ENCODE measurements around the gene NDUFA12.

The NDUFA12 gene

DNA sequence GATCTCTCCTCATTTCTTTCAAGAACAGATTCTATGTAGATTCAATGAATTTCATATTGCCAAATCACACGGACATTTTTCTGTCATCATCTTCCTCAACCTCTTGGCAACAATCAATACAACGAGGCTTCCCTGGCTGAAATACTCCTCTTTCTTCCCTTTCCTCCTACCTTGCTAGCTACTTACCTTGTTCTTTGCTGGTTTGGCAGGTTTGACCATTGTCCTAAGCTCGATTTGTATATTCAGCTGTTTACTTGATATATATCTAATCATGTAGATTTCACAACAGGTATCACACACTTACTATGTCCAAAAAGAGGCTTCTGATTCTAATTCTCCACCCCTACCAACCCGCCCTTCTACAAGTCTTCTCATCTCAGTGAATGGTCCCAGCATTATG, 23.6 kb downstream of the NDUFA12 start:
- DNase-seq: no peak

DNA sequence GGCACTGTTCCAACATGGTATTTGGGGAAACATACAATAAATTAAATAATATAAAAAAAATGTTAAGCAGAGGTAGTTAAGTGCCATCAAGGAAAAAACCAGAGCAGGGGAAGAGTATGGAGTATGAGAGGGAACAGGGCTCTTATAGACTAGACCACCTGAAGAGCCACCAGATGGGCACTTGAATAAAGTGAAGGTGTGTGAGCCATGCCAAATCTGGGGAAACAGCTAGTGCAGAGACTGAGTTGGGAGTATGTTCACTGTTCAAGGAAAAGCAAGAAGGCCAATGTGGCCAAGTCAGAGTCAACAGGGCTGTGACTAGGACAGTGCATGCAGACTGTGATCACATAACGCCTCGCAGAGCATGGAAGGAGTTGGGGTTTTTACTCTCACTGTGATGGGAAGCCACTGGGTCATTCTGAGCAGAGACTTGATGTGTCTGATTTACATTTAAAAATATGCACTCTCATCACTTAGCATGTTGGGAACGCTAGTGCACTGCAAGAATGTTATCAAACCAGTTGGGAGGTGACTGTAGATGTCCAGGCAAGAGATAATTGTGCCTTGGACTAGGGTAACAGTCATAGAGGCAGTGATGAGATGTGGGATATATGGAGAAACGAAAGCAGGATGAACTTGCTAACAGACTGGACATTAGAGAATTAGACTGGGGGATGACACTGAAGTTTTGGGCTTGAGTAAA, 25.6 kb downstream of the NDUFA12 start:
- no peak for DNase-seq

DNA sequence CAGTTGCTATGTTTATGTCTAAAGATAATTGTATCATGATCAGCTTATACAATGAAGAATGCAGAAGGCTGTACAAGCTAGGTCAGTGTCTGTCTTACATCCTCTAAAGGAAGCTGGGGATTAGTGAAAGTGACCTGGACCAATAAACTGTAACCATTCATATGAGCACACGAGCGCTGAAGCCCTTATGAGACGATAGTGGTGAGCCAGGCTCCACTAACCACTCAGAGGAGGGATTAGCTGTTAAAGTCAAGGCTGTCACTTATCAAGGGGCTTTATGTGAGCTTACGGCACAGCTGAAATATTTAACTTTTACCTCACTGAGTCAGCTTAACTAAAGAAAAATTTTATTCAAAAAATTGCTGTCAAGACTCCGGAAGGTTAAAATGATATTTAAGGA, 30.3 kb downstream of the NDUFA12 start:
- no peak for DNase-seq

DNA sequence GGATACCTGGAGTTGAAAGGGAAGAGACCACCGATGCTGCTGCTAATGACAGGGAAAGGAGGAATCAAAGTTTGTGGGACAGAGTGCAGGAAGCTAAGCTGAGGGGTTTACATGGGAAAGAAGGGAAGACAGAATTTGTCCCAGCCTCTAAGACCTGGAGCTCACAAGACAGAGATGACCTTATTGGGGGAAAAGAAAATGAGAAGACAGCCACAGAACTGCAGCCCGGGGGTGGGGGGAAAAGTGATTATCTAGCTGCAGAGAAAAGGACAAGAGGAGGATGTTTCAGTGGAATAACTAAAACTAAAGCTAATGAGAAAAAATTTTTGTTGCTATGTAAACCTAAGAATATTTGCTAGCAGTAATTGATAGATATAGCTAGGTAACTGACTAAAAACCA, 30.7 kb downstream of the NDUFA12 start:
- no peak for DNase-seq

DNA sequence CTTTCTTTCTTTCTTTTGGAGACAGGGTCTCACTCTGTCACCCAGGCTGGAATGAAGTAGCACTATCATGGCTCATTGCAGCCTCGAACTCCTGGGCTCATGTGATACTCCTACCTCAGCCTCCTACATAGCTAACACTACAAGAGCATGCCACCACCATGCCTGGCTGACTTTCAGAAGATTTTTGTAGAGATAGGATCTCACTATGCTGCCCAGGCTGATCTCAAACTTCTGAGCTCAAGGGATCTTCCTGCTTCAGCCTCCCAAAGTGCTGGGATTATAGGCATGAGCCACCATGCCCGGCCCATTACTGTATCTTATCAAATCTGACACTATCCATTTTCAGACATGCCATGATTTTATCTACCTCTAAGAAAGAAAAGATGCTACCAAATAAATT, 31.6 kb downstream of the NDUFA12 start:
- no peak for DNase-seq

DNA sequence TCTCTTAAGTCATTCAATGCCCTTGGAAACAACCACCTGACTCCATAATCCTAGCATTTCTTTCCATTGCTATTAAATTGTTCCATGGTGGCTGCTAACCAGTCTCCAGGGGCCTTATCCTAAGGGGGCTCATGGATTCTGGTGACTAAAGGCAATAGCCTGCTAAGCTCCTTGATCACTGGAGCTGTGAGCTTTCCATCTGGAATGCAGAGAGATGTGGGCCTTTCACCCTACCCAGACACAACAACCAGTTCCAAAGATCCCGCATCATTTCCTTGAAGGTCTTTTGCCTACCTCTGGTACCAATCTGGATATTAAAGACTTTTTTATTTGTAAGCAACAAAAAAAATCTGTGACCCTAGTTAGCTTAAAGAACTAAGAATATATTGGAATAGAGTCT, 32.9 kb downstream of the NDUFA12 start:
- DNase-seq: no peak

DNA sequence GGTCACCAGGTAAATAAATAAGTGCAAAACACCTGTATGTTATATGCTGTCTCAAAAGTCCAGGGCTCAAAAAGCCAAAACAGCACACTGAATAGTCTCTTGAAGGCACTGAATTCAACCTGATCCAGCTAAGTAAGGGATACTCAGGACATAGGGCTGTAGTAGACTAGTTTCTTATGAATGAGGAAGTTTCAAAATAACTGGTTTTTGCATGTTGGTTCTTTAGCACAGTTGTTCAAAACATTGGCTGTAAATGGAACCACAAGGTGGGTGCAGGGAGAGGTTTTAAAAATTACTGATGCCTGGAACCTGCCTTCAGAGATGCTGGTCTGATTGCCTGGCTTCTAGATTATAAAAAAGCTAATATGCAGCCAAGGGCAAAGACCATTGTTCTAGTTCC, 34.1 kb downstream of the NDUFA12 start:
- DNase-seq: no peak

DNA sequence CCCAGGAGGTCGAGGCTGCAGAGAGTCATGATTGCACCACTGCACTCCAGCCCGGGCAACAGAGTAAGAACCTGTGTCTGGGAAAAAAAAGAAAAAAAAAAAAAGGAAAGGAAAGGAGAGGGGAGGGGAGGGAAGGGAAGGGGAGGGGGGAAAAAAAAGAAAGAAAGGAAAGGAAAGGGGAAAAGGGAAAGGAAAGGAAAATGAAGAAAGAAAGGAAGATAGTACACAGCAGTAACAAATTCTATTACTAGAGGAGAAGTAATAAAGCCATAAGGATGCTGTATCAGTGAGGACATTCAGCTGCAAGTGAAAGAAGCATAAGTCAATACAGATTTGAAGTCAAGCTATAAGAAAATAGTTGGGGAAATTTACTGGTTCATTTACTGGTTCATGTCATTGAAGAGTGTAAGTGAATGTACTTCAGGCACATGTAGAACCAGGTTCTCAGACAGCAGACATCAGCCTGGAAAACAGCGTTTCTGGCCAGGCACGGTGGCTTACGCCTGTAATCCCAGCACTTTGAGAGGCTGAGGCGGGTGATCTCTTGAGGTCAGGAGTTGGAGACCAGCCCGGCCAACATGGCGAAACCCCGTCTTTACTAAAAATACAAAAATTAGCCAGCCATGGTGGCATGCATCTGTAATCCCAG, 37.4 kb downstream of the NDUFA12 start:
- no peak for DNase-seq

DNA sequence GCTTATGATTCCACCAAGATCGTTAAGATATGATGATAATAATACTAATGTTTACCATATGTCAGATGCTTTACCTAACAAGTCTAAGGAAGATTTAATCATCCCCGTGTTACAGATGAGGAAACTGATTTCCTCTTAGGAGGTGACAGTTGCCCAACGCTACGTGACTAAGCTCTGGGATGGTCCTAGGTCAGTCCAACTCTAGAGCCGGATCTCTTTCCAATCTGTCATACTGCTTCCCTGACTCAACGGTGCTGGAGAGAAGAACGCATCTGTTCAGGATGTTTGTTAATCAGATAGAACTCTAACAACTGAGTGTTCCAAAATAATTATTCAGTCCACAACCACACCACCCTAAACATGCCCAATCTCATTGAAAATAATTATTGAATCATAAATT, 39.8 kb downstream of the NDUFA12 start:
- DNase-seq: no peak

DNA sequence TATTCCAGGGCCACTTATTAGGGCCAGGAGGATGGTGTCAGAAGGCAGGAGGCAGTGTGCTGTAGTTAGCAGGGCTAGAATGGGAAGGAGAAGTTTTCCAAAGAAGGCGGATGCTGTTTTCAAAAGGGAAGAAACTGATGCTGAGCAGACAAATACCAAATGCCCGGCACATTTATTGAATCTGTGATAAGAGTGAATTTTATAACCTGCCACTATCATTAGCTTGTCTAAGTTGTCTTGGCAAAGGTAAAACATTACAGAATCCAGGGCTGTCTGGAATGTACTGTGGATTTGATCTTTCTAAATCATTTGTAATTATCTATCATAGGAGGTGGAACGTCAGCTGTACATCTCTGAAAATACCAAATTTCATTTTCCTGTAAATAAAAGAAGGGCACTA, 40.8 kb downstream of the NDUFA12 start:
- DNase-seq: no peak

DNA sequence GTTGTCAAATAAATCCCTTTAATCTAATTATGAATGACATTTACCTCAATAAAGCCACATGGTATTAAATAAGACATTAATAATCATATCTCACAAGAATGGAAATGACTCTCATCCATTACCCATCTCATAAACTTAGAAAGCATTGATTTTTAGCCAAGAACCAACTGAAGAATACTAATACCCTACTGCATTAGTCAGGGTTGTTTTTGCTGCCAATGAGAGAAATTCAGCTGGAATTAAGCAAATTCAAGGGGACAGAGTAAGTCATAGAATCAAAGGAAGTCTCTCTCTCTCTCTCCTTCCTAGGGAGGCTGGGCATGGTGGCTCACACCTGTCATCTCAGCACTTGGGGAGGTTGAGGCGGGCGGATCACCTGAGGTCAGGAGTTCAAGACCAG, 41.6 kb downstream of the NDUFA12 start:
- no peak for DNase-seq

DNA sequence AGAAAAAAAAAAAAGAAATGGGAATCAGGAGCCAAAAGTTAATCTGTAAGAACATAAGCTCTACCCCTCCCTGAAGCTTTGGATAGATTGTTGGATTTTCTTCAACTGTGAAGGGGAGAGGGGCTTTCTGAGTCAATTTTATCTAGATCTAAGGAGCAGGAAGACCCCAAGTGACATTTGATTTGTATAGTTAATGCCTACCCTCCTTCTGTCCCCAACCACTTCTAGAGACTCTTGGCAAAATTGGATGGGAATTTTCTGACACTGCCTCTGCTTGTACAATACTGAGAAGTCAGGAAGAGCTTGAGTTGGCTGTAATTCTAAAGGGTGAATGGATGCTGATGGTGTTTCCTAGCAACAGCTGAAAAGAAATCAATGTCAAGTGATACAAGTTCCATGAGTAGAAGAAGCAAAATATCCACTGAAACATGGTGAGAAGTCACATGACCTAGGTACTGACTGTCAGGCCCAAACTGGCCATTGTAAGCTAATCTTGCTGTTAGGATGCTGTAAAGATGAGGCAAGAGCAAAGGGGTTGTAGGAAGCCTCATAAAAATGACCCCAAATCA, 42.2 kb downstream of the NDUFA12 start:
- no peak for DNase-seq

DNA sequence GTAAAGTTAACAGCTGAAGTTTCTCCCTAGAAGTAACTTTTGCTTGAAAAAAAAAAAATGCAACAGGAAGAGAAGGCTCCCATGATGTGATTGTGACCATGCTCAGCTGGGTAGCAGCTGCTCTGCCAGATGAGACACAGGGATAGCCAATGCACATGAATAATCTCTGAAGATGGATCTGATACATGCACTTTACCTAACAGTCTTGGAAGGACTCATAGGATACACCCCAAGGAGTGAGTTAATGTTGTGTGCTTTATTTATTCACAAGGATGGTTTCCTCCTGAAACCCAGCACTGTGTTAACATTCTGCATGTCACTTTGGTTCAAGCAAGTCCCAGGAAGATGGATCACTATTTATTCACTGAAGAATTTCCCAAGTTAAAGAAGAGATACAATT, 46.5 kb downstream of the NDUFA12 start:
- no peak for DNase-seq

DNA sequence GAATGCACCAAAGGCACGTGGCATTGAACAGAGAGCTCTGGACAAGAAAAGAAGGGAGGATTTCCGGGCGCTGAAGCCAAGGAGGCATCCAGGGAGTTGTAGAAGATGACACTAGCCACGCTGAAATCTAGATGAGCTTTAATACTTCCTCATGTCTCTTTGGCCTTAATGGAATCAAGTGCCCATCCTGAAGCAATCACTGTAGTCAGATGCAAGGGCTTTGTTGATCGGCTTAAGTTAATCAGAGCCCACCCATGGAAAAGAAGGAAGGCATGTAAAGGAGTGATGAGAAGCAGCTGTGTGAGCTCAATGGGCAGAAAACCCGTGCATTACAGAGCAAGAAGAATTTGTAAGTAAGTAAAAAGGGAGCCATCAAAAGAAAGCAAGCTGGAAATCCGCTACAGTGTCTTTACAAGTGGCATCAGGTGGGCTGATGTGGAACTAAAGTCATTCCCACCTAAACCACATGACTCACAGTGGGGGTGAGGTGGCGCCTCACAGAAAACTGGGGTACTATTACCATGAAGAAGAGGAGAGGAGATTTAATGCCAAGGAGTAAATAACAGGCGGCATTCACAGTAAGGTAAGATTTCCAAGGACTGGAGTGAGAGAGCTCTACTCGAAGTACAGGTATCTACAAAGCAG, 48.4 kb downstream of the NDUFA12 start:
- no peak for DNase-seq

DNA sequence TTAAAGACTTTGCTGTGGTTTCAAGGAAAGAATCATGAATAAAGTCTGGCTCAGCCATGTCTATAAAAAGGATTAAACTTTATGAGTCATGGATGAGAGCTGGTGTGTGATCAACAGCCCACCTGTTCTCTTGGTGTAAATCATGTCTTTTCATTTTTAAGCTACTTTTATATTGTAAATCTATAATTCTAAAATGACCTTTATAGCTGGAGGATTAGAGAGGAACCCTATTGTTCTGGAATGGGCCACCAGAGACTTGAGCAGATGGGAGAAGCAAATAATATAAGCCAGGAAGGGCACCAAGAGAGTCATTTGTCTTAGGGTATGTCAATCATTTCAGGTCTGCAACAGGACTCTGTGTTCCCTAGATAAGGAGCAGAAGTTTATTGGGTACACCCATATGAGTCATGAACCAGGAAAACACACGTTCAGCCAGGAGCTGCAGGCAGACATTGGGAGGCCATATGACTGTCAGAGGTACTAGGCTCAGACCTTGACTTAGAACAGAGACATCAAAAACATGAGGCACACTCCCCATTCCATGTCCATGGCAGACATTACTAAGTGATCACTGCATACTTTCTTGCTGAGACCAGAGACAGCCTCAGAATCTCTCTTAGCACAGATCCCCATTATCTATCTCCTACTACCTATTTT, 49.3 kb downstream of the NDUFA12 start:
- DNase-seq: no peak

DNA sequence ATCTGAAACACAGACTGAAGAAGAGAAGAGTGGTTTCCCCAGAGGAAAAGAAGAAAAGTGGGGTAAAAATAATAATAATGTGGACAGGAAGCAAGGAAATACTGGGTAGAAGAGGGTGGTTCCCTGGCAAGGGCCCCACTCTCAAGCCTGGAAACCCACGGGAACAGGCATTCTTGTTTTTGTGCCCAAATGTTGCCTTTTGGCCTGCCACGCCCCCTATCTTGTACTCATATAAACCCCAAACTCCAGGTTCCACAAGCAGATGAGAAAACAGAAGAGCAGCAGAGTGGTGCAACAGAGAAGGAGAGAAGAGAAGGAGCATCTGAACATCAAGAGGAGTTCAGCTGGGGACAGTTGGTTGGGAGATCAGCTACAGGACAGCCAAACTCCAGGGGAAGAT, 51.2 kb downstream of the NDUFA12 start:
- no peak for DNase-seq

DNA sequence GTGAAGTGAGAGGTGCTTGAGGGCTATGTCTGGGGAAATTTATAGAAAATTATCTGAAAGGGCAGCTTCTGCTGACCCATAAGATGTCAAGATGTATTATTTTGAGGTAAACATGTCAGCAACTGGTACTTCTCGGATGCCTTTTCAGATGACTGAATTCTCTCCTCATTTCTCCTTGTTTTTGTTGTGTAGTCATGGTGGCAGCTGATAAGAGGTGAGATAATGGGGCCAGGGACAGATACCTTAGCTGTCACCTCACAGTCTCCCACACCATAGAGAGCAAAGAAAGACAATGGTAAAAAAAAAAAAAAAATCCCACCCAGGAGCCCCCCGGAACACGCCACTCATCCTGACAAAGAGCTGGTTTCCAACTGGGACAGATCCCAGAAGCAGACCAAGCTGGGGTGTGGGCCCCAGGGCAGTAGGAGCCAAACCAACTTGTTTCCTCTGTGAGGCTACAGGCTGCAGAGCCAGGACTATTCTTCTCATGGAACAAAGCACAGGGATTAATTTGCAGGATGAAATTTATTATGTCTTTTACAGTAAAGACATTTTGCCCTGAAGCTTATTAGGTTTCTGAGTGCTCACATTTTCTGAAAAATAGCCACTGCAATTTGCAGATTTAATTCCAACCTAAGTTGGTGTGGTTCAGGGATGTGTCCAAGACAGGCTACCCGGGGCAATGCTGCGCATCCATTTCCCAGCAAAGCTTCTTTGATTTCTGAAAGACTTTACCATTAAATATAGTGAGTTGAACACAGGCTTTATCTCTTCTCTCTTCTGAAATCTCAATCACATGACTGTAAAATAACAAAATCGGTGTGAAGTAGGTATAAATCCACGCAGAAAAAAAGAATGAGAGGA, 52.2 kb downstream of the NDUFA12 start:
- DNase-seq: no peak

DNA sequence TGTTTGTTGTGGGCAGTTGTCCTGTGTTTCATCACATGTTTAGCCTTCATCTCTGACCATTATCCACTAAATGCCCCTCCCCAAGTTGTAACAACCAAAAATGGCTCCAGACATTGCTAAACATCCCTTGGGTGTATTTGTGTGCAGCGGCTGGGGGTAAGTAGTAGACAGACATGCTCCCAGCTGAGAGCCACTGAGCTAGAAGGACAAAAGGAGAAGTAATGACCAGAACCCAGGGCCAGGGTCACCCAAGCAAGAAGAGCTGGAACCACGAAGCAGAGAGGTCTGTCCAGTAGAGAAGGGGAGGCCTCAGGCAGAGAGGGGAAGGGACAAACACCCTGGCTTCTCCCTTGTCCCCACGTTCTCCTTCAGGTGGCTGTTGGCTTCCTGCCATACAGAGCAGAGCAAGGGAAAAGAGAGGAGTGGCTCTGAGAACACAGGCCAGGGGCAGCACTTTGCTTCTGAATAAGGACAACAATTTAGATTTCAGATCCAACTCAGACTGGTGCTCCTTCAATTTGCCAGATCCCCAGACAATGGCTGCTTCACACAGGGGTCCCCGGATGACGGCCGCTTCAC, 55.2 kb downstream of the NDUFA12 start:
- DNase-seq: no peak

DNA sequence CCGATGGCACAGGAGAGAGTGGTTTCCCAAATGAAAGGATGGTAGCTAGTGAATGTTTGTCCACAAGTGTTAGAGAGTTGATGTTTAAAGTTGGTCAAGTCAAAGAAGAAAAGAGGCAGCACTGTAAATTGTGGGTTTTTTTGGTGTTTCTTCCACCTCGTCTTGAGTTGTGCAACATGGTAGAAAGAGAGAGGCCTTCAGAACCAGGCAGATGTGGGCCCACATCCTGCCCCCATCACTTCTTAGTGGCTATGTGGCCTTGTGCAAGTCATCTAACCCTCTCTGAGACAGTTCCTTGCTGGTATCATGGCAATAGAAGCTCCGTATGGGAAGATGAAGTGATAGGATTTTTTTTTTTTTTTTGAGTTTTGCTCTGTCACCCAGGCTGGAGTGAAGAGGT, 60.8 kb downstream of the NDUFA12 start:
- no peak for DNase-seq

DNA sequence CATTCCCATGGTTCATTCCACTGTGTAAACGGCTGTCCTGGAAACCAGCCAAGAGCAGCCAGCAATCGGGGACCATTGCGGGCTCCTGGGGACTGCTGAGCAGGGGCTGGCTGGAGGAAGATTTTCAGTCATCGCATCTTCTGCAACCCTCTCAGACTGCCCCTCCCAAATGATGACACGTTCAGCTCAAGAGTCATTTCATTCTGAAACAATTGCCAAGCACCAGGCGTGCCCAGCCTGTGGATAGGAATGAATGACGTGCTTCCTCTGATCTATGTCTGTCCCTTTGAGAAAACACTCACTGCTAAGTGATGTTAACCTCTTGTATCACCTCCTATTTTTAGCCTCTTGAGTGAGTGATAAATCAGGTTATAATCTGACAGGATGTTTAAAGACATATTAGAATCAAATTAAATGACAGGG, 62.0 kb downstream of the NDUFA12 start:
- no peak for DNase-seq

DNA sequence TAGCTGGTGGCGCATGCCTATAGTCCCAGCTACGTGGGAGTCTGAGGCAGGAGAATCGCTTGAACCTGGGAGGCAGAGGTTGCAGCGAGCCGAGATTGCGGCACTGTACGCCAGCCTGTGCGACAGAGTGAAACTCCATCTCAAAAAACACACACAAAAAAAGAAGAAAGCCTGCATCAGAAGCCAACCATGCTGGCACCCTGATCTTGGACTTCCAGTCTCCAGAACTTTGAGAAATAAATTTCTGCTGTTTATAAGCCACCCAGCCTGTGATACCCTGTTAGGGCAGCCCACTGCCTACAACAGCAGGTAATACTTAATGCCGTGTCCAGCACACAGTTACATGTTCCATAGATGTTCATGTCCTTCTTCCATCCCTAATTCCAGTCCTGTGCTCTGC, 62.7 kb downstream of the NDUFA12 start:
- DNase-seq: no peak

DNA sequence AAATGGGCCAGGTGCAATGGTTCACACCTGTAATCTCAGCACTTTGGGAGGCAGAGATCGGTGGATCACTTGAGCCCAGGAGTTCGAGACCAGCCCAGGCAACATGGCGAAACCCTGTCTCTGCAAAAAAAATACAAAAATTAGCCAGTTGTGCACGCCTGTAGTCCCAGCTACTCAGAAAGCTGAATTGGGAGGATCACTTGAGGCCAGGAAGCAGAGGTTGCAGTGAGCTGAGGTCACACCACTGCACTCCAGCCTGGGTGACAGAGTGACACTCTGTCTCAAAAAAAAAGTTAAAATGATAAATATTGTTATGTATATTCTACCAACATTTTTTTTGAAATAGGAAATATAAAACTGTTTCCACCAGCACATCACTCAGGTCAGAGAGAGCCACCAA, 64.9 kb downstream of the NDUFA12 start:
- DNase-seq: no peak
